Common myeloid progenitor, CD34-positive (primary cell): ENCODE measurements around the gene JAG1.
"Not testable (repeated sequence)": the region's sequence is repeated elsewhere in the genome, so short reads cannot be mapped to it uniquely, and the experiment has no call there.

Experiments used
- CTCF ChIA-PET: fragments of 350-600 bp; sonication (Branson Sonifier 250); formaldehyde crosslinking; loops from one replicate; lab custom pipeline; 2021; ENCODE audit warnings: antibody characterized with exemption; lab: Charles Lee
- POLR2A ChIA-PET: fragments of 350-600 bp; sonication (Branson Sonifier 250); formaldehyde crosslinking; loops from one replicate; lab custom pipeline; 2021; ENCODE audit warnings: antibody characterized with exemption; lab: Charles Lee
- DNase-seq, 3 donors: peaks; one replicate each; pipeline versions ENCODE4 v3.0.0 to v3.0.0-alpha.2; 2013
- H3K27ac ChIP-seq, 2 experiments: 1 replicate in 1 of 2; 2 replicates in 1 of 2; pipeline ENCODE4 v1.7.0; 2013; ENCODE audit warnings: inconsistent platforms in 2 of 2, low read length in 2 of 2, mild to moderate bottlenecking in 2 of 2, low read depth in 1 of 2, moderate library complexity in 1 of 2; ENCODE audit not compliant: severe bottlenecking in 2 of 2, insufficient read depth in 1 of 2, poor library complexity in 1 of 2
- H3K27me3 ChIP-seq, 5 experiments: replicated peaks in 2 of 5; 1 replicate in 3 of 5; 2 replicates in 2 of 5; pipeline versions ENCODE4 v1.6.1 to v1.7.0; 2013; ENCODE audit warnings: low read length in 4 of 5, mild to moderate bottlenecking in 2 of 5, moderate library complexity in 2 of 5, inconsistent platforms in 1 of 5; ENCODE audit not compliant: insufficient read depth in 5 of 5, control insufficient read depth in 4 of 5
- H3K36me3 ChIP-seq, 4 experiments: 1 replicate in 2 of 4; 2 replicates in 2 of 4; pipeline versions ENCODE4 v1.6.1 to v1.7.0; 2013; ENCODE audit warnings: low read length in 3 of 4, control low read depth in 1 of 4, mild to moderate bottlenecking in 1 of 4; ENCODE audit not compliant: control insufficient read depth in 4 of 4, insufficient read depth in 4 of 4
- H3K4me1 ChIP-seq, 4 experiments: 1 replicate in 3 of 4; 2 replicates in 1 of 4; pipeline versions ENCODE4 v1.6.1 to v1.7.1; 2013; ENCODE audit warnings: low read length in 3 of 4, mild to moderate bottlenecking in 3 of 4, control low read depth in 1 of 4, inconsistent platforms in 1 of 4, moderate library complexity in 1 of 4; ENCODE audit not compliant: control insufficient read depth in 4 of 4, insufficient read depth in 4 of 4; ENCODE audit errors: control extremely low read depth in 1 of 4
- H3K4me3 ChIP-seq, 7 experiments: 1 replicate in 4 of 7; 2 replicates in 3 of 7; pipeline versions ENCODE4 v1.5.1 to v1.7.0; 2013; ENCODE audit warnings: mild to moderate bottlenecking in 7 of 7, low read length in 6 of 7, moderate library complexity in 6 of 7, inconsistent platforms in 2 of 7, low read depth in 2 of 7, control low read depth in 1 of 7; ENCODE audit not compliant: insufficient read depth in 4 of 7, control insufficient read depth in 1 of 7; ENCODE audit errors: extremely low read depth in 1 of 7
- H3K9me3 ChIP-seq, 5 experiments: 1 replicate in 4 of 5; 2 replicates in 1 of 5; pipeline versions ENCODE4 v1.6.1 to v1.7.1; 2013; ENCODE audit warnings: low read length in 4 of 5, mild to moderate bottlenecking in 2 of 5, inconsistent platforms in 1 of 5, low read depth in 1 of 5, moderate library complexity in 1 of 5; ENCODE audit not compliant: control insufficient read depth in 4 of 5, insufficient read depth in 2 of 5; ENCODE audit errors: control extremely low read depth in 1 of 5
- WGBS: methylation state at CpG from one replicate; pipeline ENCODE4 v1.1.5; 2013; ENCODE audit not compliant: insufficient coverage; 5-methylcytosine and 5-hydroxymethylcytosine counted together

The JAG1 gene

GRCh38 chr20:10595985-10596384, 77.8 kb downstream of the JAG1 start:
- POLR2A ChIA-PET: no interaction called here
- CTCF ChIA-PET: interaction anchor here (1.6 kb wide), 1 partner anchor 13 kb away, joined by 3 read pairs; no protein-coding TSS in a partner anchor
- 53% methylated on average over 3 of the region's 3 CpGs for WGBS

GRCh38 chr20:10595266-10595665, 78.5 kb downstream of the JAG1 start:
- H3K4me1 ChIP-seq: no peaks in the 10 kb centered on the region
- H3K4me3 ChIP-seq: no peak overlapping the region
- POLR2A ChIA-PET: no interaction called here
- DNase-seq: no peak
- no peaks in the 10 kb centered on the region for H3K27me3 ChIP-seq
- CTCF ChIA-PET: interaction anchor here (1.6 kb wide), 1 partner anchor 14 kb away, joined by 3 read pairs; no protein-coding TSS in a partner anchor
- H3K36me3 ChIP-seq: peaks cover 0 to 4% (median 3%) of the 10 kb centered on the region in 4 experiments
- no peaks in the 10 kb centered on the region for H3K9me3 ChIP-seq
- no peak overlapping the region for H3K27ac ChIP-seq
- WGBS: 100% methylated on average over 1 of the region's 2 CpGs

More at GRCh38 chr20:10595985-10596384, 77.8 kb downstream of the JAG1 start:
- Histone ChIP-seq H3K9me3 (no peaks in the 10 kb centered on the region), H3K27ac (no peak overlapping the region), H3K27me3 (no peaks in the 10 kb centered on the region), H3K4me1 (no peaks in the 10 kb centered on the region), H3K4me3 (no peak overlapping the region), H3K36me3 (peaks cover 2 to 4% (median 3%) of the 10 kb centered on the region in 4 experiments)
- peak; percentile 10 to 69 (median 48) for DNase-seq

- Histone ChIP-seq H3K27me3 (no peaks in the 10 kb centered on the region), H3K4me3 (no peak overlapping the region), H3K4me1 (no peaks in the 10 kb centered on the region), H3K27ac (no peak overlapping the region), H3K36me3 (peaks cover 0 to 4% (median 3%) of the 10 kb centered on the region in 4 experiments), H3K9me3 (no peaks in the 10 kb centered on the region)
- 87% methylated on average over 6 of the region's 7 CpGs for WGBS
- DNase-seq: no peak
- ChIA-PET CTCF (interaction anchor here (1.2 kb wide), 1 partner anchor 88 kb away, joined by 3 read pairs; no protein-coding TSS in a partner anchor), POLR2A (no interaction called here)
These were observed 79.4 kb downstream of the JAG1 start for GRCh38 chr20:10594296-10594868.

GRCh38 chr20:10591946-10592521, 81.8 kb downstream of the JAG1 start:
- no peak overlapping the region for H3K4me3 ChIP-seq
- CTCF ChIA-PET: no interaction called here
- no peak overlapping the region for H3K27ac ChIP-seq
- no CpG with 5 or more reads among the region's 2 CpGs for WGBS
- no peak for DNase-seq
- no peaks in the 10 kb centered on the region for H3K27me3 ChIP-seq
- POLR2A ChIA-PET: no interaction called here
- H3K36me3 ChIP-seq: peaks cover 0 to under 1% (median 0%) of the 10 kb centered on the region in 4 experiments
- no peaks in the 10 kb centered on the region for H3K9me3 ChIP-seq
- H3K4me1 ChIP-seq: no peaks in the 10 kb centered on the region

GRCh38 chr20:10590950-10591671, 82.7 kb downstream of the JAG1 start:
- POLR2A ChIA-PET: no interaction called here
- WGBS: 100% methylated on average over 1 of the region's 1 CpG
- no peak overlapping the region for H3K27ac ChIP-seq

GRCh38 chr20:10590446-10590845, 83.4 kb downstream of the JAG1 start:
- H3K36me3 ChIP-seq, H3K9me3 ChIP-seq, H3K4me3 ChIP-seq, DNase-seq, CTCF ChIA-PET, H3K27me3 ChIP-seq, H3K27ac ChIP-seq, H3K4me1 ChIP-seq, POLR2A ChIA-PET: not testable (repeated sequence)
- 97% methylated on average over 7 of the region's 10 CpGs for WGBS

More at GRCh38 chr20:10590950-10591671, 82.7 kb downstream of the JAG1 start:
- no peaks in the 10 kb centered on the region for H3K36me3 ChIP-seq
- no peaks in the 10 kb centered on the region for H3K9me3 ChIP-seq
- CTCF ChIA-PET: no interaction called here
- no peak for DNase-seq
- no peaks in the 10 kb centered on the region for H3K4me1 ChIP-seq
- no peak overlapping the region for H3K4me3 ChIP-seq
- H3K27me3 ChIP-seq: no peaks in the 10 kb centered on the region
